ENCODE results near the gene HIF3A.

- TF ChIP-seq CTCF (IDR thresholded peaks at IDR 0.05) (no peak), POLR2A (IDR thresholded peaks at IDR 0.05) (no peak)
Measured at GRCh38 chr19:46347985-46348384, 51.1 kb downstream of the HIF3A start.
